ENCODE results near the gene DIS3L2. TPM values are rescaled to one million over a fixed set of nuclear protein-coding genes. Genes with fewer than 3 reads are reported as not detected.

DIS3L2 gene
- total RNA-seq, 1 experiment from 2014 or later, result 21.5 TPM

DNA sequence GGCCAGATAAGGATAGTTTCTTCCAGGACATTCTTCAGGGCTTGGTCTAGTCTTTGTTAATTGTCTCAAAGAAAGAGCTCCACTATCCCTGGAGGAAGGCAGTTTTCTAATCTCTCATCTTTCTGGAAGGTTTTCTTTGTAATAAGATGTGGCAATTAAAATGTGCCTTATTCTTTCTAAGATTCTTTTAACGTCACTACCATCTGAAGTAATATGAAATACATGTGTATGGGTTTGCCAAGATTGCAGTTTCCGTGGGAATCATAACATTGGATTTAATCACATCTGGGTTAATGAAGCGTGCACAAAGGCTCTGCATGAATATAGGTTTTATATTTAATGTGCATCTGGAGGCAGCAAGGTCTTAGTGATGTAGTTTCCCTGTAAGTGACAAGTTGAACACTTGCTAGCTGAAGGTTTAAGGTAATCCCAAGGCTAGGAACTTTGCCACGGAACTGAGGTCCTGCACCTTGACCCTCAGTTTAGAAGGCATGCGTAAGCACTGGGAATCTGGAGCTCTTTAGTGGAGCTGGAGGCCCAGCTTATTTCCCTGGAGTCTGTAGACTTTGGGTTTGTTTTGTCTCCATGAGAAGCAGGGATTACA is 25.7 kb downstream of the DIS3L2 start:
- peak; percentile 26 for DNase-seq (ENCODE audit: low read depth, low spot score)
- in situ Hi-C loops (cut with HindIII; ENCODE audit: low pct_unique_long_range_greater_than_20kb, low sequenced_read_pairs), result no loop called here

DNA sequence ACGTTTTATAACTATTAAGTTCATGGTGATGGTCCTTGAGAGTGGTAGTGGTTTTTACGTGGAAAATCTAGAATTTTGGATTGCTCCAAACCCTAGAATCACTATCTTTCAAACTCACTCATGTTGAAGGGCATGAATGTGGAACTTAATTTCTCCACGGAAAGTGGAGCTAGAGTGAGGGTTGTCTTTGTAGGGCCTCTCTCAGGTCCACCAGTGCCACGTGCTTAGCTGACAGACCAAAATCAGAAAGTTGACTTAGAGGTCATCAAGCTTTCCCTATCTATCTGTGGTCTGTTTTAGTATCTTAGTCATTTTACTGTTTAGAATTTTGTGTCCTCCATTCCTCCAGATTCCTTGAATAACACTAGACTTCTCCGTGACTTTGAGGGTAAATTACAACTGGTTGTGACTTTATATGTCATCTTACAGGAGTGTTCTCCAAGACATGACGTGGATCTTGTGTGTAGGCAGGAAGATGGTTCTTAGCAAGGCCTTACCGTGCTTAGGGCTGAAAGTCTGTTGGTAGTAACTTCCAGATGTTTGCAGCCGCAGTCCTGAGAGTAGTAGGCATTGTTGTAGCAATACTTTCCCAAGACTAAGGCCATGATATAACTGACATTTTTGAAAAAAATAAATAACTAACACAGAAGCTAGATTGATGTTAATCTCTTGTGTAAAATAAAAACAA is 26.8 kb downstream of the DIS3L2 start:
- in situ Hi-C loops (cut with HindIII; ENCODE audit: low pct_unique_long_range_greater_than_20kb, low sequenced_read_pairs), result no loop called here
- DNase-seq (ENCODE audit: low read depth, low spot score), result no peak

DNA sequence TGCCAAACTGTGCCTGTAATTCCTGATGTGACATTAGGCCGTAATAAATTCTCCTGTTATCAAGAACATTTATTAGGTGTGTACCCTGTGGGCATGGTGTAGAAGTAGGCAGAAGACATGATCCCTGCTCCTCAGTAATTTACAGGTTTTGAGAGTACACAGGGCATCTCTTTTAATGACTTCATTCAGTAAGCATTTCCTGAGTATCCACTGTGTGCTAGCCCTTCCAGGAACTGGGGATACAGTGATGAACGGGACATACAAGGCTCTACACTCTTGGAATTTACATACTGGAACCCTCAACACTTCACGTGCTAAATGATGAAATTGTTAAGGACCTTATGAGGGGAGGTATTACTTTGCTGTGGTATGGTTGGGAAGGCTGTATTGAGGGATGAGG is 30.2 kb downstream of the DIS3L2 start:
- in situ Hi-C loops (cut with HindIII; ENCODE audit: low pct_unique_long_range_greater_than_20kb, low sequenced_read_pairs), result no loop called here
- DNase-seq (ENCODE audit: low read depth, low spot score), result no peak

DNA sequence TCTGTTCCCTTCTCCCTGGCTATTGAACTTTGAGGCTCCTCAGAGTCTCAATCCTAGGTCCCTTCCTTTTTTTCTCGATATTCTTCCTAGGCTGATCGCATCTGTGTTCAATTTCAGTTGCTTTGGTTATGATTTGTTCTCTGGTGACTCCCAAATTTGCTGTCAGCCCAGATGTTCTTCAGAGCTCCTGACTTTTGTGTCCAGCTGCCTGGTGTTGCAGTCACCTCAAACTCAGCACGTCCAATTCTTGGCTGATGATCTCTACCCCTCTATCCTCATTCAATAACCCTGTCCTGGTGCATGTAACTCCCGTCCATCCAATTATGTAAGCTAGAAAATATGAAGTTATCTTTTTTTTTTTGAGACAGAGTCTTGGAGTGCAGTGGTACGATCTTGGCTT is 31.4 kb downstream of the DIS3L2 start:
- no peak for DNase-seq (ENCODE audit: low read depth, low spot score)
- in situ Hi-C loops (cut with HindIII; ENCODE audit: low pct_unique_long_range_greater_than_20kb, low sequenced_read_pairs), result no loop called here

DNA sequence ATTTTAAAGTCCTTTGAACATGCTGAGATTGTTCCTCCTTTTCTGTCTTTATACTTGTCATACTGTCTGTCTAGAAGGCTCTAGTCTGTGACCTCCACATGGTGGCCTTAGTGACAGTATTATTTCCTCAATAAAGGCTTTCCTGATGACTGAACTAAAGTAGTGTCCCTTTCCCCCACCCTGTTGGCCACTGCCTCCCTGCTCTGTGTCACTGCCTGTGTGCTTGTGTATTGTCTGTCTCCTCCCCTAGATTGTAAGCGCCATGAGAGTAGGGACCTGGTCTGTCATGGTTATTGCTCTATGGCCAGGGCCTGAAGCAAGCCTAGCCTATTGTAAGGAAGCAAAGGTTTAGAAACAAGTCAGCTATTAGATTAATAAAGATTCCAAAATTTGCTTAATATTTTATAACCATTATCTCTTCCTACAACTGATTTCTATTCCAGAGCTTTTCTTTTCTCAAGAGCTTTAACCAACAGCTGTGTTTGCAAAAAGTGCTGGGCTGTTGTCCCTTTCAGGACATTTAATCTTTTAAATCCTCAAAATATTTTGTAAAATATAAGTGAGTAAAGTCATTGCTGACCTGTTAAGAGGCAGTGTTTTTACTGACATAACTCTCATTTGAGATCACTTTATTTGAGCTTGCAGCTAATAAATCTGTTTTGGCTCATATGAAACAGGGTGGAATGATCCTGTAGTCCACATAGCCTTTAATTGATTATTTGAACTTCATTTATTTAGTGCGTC is 35.5 kb downstream of the DIS3L2 start:
- in situ Hi-C loops (cut with HindIII; ENCODE audit: low pct_unique_long_range_greater_than_20kb, low sequenced_read_pairs), result no loop called here
- no peak for DNase-seq (ENCODE audit: low read depth, low spot score)

DNA sequence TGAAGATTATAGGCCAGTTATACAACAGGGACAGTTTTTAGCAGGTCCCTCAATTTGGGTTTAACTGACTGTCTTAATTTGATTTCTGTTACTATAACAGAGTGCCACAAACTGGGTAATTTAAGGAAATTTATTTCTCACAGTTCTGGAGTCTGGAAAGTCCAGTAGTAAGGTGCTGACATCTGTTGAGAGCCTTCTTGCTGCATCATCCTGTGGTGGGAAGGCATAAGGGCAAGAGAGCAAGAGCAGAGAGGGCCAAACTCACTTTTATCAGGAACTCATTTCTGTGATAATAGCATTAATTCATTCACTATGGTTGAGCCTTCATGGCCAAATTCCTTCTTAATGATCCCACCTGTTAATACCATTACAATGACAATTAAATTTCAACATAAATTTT is 36.5 kb downstream of the DIS3L2 start:
- in situ Hi-C loops (cut with HindIII; ENCODE audit: low pct_unique_long_range_greater_than_20kb, low sequenced_read_pairs), result no loop called here
- no peak for DNase-seq (ENCODE audit: low read depth, low spot score)

DNA sequence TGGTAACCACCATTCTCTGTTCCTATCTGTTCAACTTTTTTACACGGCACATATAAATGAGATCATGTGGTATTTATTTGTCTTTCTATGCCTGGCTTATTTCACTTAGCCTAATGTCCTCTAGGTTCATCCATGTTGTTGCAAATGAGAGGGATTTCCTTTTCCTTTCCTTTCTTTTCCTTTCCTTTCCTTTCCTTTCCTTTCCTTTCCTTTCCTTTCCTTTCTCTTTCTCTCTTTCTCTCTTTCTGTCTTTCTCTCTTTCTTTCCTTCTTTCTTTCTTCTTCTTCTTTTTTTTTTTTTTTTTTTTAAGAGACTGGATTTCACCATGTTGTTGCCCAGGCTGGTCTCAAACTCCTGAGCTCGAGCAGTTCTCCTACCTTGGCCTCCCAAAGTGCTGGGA is 38.9 kb downstream of the DIS3L2 start:
- no peak for DNase-seq (ENCODE audit: low read depth, low spot score)
- in situ Hi-C loops (cut with HindIII; ENCODE audit: low pct_unique_long_range_greater_than_20kb, low sequenced_read_pairs), result no loop called here

DNA sequence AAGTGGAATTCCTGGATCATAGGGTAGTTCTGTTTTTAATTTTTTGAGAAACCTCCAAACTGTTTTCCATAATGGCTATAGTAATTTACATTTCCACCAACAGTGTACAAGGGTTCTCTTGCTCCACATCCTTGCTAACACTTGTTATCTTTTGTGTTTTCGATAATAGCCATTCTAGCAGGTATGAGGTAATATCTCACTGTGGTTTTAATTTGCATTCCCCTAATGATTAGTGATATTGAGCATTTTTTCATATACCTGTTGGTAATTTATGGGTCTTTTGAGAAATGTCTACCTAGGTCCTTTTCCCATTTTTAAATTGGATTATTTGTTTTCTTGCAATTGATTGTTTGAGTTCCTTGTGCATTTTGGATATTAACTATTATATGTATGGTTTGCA is 39.6 kb downstream of the DIS3L2 start:
- no peak for DNase-seq (ENCODE audit: low read depth, low spot score)

DNA sequence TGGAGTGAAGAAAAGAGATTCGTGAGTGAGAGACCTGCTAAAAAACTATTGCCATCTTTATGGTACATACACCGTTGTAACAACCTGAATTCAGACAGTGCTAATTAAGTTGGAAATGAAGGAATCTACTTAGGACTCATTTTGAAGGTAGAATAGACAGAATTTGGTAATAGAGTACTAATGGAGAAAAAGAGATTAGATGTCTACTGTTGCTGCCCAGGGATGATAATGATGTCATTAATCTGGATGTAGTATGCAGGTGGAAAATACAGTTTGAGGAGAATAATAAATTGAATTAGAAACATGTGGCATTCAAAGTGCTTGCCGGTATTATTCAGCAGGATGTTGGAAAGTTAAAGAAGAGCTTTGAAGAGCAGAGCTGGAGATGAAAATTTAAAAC is 44.7 kb downstream of the DIS3L2 start:
- DNase-seq (ENCODE audit: low read depth, low spot score), result no peak
- in situ Hi-C loops (cut with HindIII; ENCODE audit: low pct_unique_long_range_greater_than_20kb, low sequenced_read_pairs), result no loop called here

More for the DNA sequence above, 39.6 kb downstream of the DIS3L2 start:
- in situ Hi-C loops (cut with HindIII; ENCODE audit: low pct_unique_long_range_greater_than_20kb, low sequenced_read_pairs), result no loop called here

DNA sequence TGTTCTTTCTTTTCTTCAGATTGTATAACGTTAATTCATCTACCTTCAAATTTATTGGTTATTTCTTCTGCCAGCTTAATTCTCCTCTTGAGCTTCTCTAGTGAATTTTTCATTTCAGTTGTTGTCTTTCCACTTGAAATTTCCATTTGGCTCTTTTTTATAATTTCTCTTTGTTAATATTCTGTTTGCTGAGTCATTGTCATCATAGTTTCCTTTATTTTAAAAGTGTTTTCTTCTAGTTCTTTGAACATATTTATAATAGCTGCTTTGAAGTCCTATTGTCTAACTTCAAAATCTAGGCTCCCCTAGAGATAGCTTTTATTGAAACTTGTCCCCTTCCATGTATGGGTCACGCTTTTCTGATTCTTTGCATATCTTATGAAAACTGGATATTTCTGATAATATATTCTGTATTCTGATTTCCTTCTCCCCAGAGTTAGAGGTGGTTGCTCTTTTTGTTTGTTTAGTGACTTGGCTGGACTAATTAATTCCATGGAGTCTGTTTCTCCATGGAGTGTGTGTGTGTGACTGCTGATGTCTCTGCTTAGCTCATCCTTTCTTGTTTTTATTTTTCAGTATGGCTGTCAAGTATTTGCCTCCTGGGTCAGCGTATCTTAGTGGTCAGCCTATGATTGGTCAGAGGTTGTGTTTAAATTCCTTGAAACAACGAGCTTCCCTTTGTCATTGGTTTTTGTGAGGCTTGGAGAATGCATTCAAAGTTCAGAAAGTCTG is 47.6 kb downstream of the DIS3L2 start:
- no peak for DNase-seq (ENCODE audit: low read depth, low spot score)
- in situ Hi-C loops (cut with HindIII; ENCODE audit: low pct_unique_long_range_greater_than_20kb, low sequenced_read_pairs), result no loop called here

DNA sequence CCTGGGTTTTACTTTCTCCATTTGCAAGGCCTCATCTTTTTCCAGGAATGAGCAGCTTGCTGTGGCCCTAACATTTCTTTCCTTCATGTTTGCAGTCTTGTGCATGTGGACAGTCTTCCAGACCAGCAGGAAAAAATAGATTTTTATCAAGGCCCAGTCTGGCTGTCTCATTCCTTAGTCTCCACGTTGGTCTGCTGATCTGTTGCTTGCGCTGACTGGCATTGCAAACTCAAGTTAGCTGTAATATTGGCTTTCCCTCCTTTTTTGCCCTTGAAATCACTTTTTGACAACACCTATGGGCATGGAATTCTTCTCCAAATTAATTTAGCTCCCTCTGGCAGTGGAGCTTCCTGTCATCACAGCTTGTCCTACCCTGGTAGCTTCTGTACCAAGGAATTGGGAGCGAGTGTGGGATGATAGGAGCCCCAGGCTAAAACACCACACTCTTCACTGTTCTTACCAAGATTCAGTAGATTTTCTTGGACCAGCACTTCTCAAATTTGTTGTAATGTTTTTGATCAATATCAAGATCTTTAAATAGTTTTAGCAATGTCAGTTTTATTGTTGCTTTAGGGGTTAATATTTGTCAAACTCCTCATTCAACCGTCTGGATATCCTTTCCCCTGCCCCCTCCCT is 48.2 kb downstream of the DIS3L2 start:
- in situ Hi-C loops (cut with HindIII; ENCODE audit: low pct_unique_long_range_greater_than_20kb, low sequenced_read_pairs), result no loop called here
- no peak for DNase-seq (ENCODE audit: low read depth, low spot score)

DNA sequence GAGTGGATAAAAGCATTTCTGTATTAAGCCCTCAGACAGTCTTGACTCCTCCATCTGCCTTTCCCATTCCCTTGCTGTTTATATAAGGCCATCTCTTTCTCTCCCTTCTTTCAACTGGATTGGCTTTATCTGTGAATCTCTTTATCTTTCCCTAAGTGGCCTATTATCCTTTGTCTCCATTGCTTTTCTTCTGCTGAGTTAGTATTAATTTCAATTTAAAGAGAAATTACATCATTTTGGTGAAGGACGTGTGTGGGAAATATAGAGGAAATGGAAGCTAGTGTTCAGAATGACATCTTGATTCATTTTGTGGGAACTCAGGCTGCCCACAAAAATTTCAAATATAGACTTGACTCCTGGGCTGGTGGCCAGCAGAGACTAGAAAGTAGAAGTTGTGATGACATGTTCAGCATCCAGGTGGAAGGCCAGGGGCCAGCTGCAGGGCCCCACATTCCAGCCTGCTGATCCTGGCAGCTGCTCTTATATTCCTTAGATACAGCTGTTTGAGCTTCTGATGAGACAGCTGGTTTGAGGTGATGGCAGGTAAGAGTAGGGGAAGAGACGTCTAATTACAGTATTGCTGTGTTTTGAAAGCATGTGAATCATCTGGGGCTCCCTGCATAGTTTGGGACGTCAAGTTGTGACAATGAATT is 52.3 kb downstream of the DIS3L2 start:
- DNase-seq (ENCODE audit: low read depth, low spot score), result no peak
- in situ Hi-C loops (cut with HindIII; ENCODE audit: low pct_unique_long_range_greater_than_20kb, low sequenced_read_pairs), result no loop called here

DNA sequence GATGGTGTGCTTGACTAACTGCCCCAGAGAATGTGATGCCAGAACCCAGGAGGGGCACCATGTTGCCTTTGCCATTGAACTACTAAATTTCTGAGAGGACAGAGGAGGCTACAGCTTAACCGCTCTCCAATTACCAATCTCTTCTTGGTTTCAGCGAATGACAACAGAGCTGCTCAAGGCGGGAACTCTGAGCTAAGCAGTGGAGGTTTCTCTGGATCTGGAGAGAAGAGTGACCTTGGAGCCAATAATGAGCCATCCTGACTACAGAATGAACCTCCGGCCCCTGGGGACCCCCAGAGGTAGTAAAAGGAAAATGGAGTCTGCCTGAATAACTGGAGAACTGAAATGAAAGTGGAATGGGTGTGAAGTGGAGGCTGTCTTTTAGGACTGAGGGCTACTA is 53.2 kb downstream of the DIS3L2 start:
- no peak for DNase-seq (ENCODE audit: low read depth, low spot score)
- in situ Hi-C loops (cut with HindIII; ENCODE audit: low pct_unique_long_range_greater_than_20kb, low sequenced_read_pairs), result no loop called here

DNA sequence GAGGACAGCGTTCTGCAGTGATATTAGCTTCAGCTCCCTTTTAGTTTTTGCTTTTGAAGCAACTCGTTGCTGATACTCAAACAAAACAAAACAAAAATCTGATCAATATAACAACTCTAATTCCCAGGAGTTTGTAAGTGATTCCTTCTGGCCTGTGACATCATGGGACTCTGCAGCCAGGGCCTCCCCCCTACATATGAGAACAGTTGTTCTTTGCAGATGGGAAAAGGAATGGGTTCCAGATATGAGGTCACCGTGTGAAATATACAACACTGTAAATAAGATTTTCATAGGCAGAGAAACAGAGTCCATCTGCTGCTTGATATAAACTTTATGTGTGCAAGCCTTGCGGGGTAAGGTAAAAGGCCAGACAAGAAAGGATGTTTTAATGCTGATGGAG is 56.7 kb downstream of the DIS3L2 start:
- in situ Hi-C loops (cut with HindIII; ENCODE audit: low pct_unique_long_range_greater_than_20kb, low sequenced_read_pairs), result no loop called here
- DNase-seq (ENCODE audit: low read depth, low spot score), result no peak

DNA sequence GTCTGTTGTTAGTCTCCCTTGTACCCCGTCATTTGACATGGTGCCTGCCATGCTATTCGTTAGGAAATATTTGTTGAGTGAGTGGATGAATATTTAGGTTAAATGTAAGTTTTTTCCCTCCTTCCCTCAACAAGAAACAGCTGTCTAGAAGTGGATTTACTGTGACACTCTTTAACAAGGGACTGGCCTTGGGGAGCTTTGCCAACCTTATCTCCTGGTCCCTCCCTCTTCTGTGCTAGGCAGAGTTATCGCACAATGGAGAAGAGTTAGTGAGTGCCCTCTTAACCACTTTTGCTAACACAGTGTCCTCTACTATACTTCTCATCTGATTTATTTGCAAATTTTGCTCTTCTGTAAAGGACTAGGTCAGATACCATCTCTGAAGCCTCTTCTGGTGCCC is 61.2 kb downstream of the DIS3L2 start:
- in situ Hi-C loops (cut with HindIII; ENCODE audit: low pct_unique_long_range_greater_than_20kb, low sequenced_read_pairs), result no loop called here

DNA sequence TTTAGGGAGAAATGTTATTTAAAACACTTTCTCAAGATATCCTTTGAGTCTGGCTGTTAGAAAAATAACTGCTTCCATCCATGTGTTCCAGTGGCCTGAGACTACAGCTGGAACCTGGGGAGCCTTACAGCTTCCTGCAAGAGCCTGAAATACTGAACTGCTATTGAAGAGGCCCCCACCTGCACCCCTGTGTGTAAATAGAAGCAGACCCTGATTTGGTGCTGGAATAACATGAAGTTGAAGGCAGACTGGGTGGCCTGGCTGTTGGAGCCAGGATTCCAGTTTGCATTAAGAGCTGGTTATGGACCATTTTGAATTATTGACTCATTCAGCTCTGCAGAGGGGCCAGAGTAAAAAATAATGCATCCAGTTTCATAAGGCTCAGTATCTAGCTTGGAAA is 61.9 kb downstream of the DIS3L2 start:
- DNase-seq (ENCODE audit: low read depth, low spot score), result no peak
- in situ Hi-C loops (cut with HindIII; ENCODE audit: low pct_unique_long_range_greater_than_20kb, low sequenced_read_pairs), result no loop called here

More for the DNA sequence above, 61.2 kb downstream of the DIS3L2 start:
- DNase-seq (ENCODE audit: low read depth, low spot score), result no peak

DNA sequence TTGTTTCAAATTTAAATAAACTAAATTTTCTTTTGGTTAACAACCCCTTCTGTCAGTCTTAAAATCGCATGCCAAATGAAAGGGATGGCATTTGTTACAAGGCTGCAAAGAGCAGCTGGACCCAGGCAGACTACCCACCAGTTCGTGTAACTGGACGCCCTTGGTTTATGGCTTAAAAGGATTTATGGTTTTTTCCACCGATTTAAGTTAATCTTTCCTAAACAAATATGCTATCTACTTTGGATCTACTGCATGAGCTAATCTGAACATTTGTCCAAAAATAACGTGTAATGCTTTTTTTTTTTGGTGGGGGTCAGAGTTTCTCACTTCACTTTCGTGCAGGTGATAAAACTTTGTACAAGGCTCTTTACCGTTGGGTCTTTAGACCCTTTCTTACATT is 62.9 kb downstream of the DIS3L2 start:
- in situ Hi-C loops (cut with HindIII; ENCODE audit: low pct_unique_long_range_greater_than_20kb, low sequenced_read_pairs), result no loop called here
- DNase-seq (ENCODE audit: low read depth, low spot score), result no peak
